MM.1S (cell line): ENCODE results near the gene CR2.

ENCODE experiments used
- EZH2 ChIP-seq: fragments of 300-600 bp; sonication (generic); optimal IDR thresholded peaks from 2 replicates; pipeline ENCODE3; 2017; ENCODE audit warnings: low read depth, mild to moderate bottlenecking, antibody characterized with exemption, low read length, mixed read lengths
- EZH2phosphoT487 ChIP-seq: fragments of 300-600 bp; sonication (generic); IDR thresholded peaks from 2 replicates; pipeline ENCODE4 v1.6.1; 2018; ENCODE audit warnings: antibody characterized with exemption, low read length
- TF ChIP-seq, protein P1 (sequence below): fragments of 300-600 bp; sonication (generic); IDR thresholded peaks from 2 replicates; pipeline ENCODE4 v1.5.1; 2016; ENCODE audit warnings: antibody characterized with exemption, low read length, mixed read lengths

DNA sequence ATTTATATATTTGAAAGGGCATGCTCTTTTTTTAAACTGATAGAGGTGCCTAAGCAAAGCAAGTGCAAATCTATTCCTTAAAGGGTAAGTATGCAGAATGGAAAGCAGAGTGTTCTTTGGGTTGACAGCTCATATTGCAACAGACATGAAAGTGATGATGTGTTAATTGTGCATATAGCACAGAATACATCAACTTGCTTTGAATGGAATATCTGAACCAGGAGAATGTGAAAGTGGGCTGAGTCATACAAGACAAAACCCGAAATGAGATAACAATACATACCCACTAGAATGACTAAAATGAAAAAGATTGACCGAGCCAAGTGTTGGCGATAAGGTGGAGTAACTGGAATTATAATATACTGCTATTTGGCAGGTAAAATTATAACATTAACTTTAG is 46.2 kb downstream of the CR2 start:
- TF ChIP-seq, protein P1, sequence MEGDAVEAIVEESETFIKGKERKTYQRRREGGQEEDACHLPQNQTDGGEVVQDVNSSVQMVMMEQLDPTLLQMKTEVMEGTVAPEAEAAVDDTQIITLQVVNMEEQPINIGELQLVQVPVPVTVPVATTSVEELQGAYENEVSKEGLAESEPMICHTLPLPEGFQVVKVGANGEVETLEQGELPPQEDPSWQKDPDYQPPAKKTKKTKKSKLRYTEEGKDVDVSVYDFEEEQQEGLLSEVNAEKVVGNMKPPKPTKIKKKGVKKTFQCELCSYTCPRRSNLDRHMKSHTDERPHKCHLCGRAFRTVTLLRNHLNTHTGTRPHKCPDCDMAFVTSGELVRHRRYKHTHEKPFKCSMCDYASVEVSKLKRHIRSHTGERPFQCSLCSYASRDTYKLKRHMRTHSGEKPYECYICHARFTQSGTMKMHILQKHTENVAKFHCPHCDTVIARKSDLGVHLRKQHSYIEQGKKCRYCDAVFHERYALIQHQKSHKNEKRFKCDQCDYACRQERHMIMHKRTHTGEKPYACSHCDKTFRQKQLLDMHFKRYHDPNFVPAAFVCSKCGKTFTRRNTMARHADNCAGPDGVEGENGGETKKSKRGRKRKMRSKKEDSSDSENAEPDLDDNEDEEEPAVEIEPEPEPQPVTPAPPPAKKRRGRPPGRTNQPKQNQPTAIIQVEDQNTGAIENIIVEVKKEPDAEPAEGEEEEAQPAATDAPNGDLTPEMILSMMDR: no peak
- TF ChIP-seq EZH2 (no peak), EZH2phosphoT487 (no peak)
